DOHH2 (cell line): ENCODE data around the gene SLC8A1.

Source experiments
- H3F3A ChIP-seq: fragments of 200-600 bp; sonication (generic), shearing (Covaris generic); 2 replicates; pipeline ENCODE4 v1.6.0; 2016; ENCODE audit warnings: antibody characterized with exemption, mild to moderate bottlenecking; ENCODE audit not compliant: control insufficient read depth, insufficient read depth
- H3K27ac ChIP-seq: fragments of 200-600 bp; sonication (generic); 2 replicates; pipeline ENCODE4 v1.5.1; 2014; ENCODE audit warnings: low read depth, mild to moderate bottlenecking, low read length, moderate library complexity
- H3K27me3 ChIP-seq: fragments of 200-600 bp; sonication (generic); 2 replicates; pipeline ENCODE4 v1.6.1; 2014; ENCODE audit warnings: mild to moderate bottlenecking, low read length, mixed read lengths; ENCODE audit not compliant: control insufficient read depth
- H3K36me3 ChIP-seq: fragments of 200-600 bp; sonication (generic); 2 replicates; pipeline ENCODE4 v1.6.1; 2014; ENCODE audit warnings: mild to moderate bottlenecking, low read length, moderate library complexity, mixed read lengths; ENCODE audit not compliant: control insufficient read depth
- H3K4me1 ChIP-seq: fragments of 200-600 bp; sonication (generic); 2 replicates; pipeline ENCODE4 v1.6.1; 2014; ENCODE audit warnings: mild to moderate bottlenecking, low read length, mixed read lengths; ENCODE audit not compliant: control insufficient read depth
- H3K4me2 ChIP-seq: fragments of 200-600 bp; sonication (generic); 2 replicates; pipeline ENCODE4 v1.6.0; 2014; ENCODE audit warnings: mild to moderate bottlenecking, low read length, moderate library complexity
- H3K4me3 ChIP-seq: fragments of 200-600 bp; sonication (generic); 2 replicates; pipeline ENCODE4 v1.5.1; 2014; ENCODE audit warnings: mild to moderate bottlenecking, low read length, mixed read lengths
- H3K79me2 ChIP-seq: fragments of 200-600 bp; sonication (generic); 2 replicates; pipeline ENCODE4 v1.6.1; 2014; ENCODE audit warnings: mild to moderate bottlenecking, low read length, mixed read lengths; ENCODE audit not compliant: control insufficient read depth
- H3K9me2 ChIP-seq: fragments of 200-600 bp; sonication (generic); replicated peaks from 2 replicates; pipeline ENCODE4 v1.6.1; 2014; ENCODE audit warnings: mild to moderate bottlenecking, low read length, mixed read lengths; ENCODE audit not compliant: control insufficient read depth
- H3K9me3 ChIP-seq: fragments of 200-600 bp; sonication (generic); 2 replicates; pipeline ENCODE4 v1.6.1; 2014; ENCODE audit warnings: antibody characterized with exemption, low read length, mixed read lengths; ENCODE audit not compliant: control insufficient read depth, insufficient read depth
- H4K20me1 ChIP-seq: fragments of 200-600 bp; sonication (generic); 2 replicates; pipeline ENCODE4 v1.6.0; 2014; ENCODE audit warnings: low read depth, mild to moderate bottlenecking, antibody characterized with exemption, low read length, moderate library complexity; ENCODE audit not compliant: control insufficient read depth, insufficient read depth
- CTCF ChIP-seq: fragments of 200-600 bp; sonication (generic); IDR thresholded peaks from one replicate; pipeline ENCODE4 v1.5.1; 2014; ENCODE audit warnings: antibody characterized with exemption, mild to moderate bottlenecking, low read depth, low read length; ENCODE audit not compliant: poor library complexity, severe bottlenecking
- EZH2phosphoT487 ChIP-seq: fragments of 200-600 bp; sonication (generic); IDR thresholded peaks from 2 replicates; pipeline ENCODE4 v1.6.1; 2017; ENCODE audit warnings: borderline replicate concordance, mild to moderate bottlenecking, antibody characterized with exemption, low read length, moderate library complexity, mixed read lengths

SLC8A1 gene

GRCh38 chr2:40430776-40431599 lies 20.9 kb downstream of the SLC8A1 start:
- Histone ChIP-seq H3F3A (no peaks in the 10 kb centered on the region), H3K27me3 (no peaks in the 10 kb centered on the region), H4K20me1 (no peaks in the 10 kb centered on the region), H3K4me2 (no peak overlapping the region), H3K4me3 (no peak overlapping the region), H3K36me3 (peaks cover 30% of the 10 kb centered on the region), H3K27ac (no peak overlapping the region), H3K9me3 (no peaks in the 10 kb centered on the region), H3K9me2 (no peaks in the 10 kb centered on the region), H3K79me2 (peaks cover 89% of the 10 kb centered on the region), H3K4me1 (peaks cover 9% of the 10 kb centered on the region)
- TF ChIP-seq CTCF (no peak), EZH2phosphoT487 (no peak)

- H3K27ac ChIP-seq, result no peak overlapping the region
- no peak for TF ChIP-seq CTCF
- no peak for TF ChIP-seq EZH2phosphoT487
- H3K4me3 ChIP-seq, result no peak overlapping the region
- no peaks in the 10 kb centered on the region for H3K9me3 ChIP-seq
- H3F3A ChIP-seq, result no peaks in the 10 kb centered on the region
- peaks cover 30% of the 10 kb centered on the region for H3K36me3 ChIP-seq
- no peak overlapping the region for H3K4me2 ChIP-seq
- H4K20me1 ChIP-seq, result no peaks in the 10 kb centered on the region
- peaks cover 9% of the 10 kb centered on the region for H3K4me1 ChIP-seq
- H3K9me2 ChIP-seq, result no peaks in the 10 kb centered on the region; the same call in 1 of the 2 replicates
- peaks cover 90% of the 10 kb centered on the region for H3K79me2 ChIP-seq
- H3K27me3 ChIP-seq, result no peaks in the 10 kb centered on the region
Measured at GRCh38 chr2:40428439-40428838, 23.5 kb downstream of the SLC8A1 start.

- Histone ChIP-seq H3K27ac (no peak overlapping the region), H4K20me1 (no peaks in the 10 kb centered on the region), H3K4me2 (no peak overlapping the region), H3K9me3 (no peaks in the 10 kb centered on the region), H3K79me2 (peaks cover 96% of the 10 kb centered on the region), H3K36me3 (no peaks in the 10 kb centered on the region), H3F3A (no peaks in the 10 kb centered on the region), H3K9me2 (no peaks in the 10 kb centered on the region; the same call in 1 of the 2 replicates), H3K4me3 (no peak overlapping the region), H3K4me1 (peaks cover 9% of the 10 kb centered on the region; the same call in 1 of the 2 replicates), H3K27me3 (no peaks in the 10 kb centered on the region)
- TF ChIP-seq EZH2phosphoT487 (no peak), CTCF (no peak)
Measured at GRCh38 chr2:40421631-40422297, 30.1 kb downstream of the SLC8A1 start.
